Calu3 (cell line): Measurements from ENCODE around the gene TNNT2. TPM values are rescaled to one million over a fixed set of nuclear protein-coding genes. Genes with fewer than 3 reads are reported as not detected.

Experiments used
- BruUV-seq: library from RNA; stranded (reverse); fragments of 400-500 nt; replicated peaks from 2 replicates; lab custom pipeline; 2021; lab: Mats Ljungman, UMichigan
- CTCF ChIA-PET: fragments of 300-600 bp; sonication (Branson Sonifier 250); formaldehyde crosslinking; loops from one replicate; lab custom pipeline; 2022; ENCODE audit warnings: antibody characterized with exemption; lab: Charles Lee
- DNase-seq: peaks from one replicate; pipeline ENCODE4 v3.0.0; 2022
- H3K27ac Mint-ChIP-seq: one replicate; pipeline ENCODE4 v1.8.0; 2022; ENCODE audit warnings: mixed read lengths; ENCODE audit not compliant: unreplicated experiment
- H3K27me3 Mint-ChIP-seq: one replicate; pipeline ENCODE4 v1.8.0; 2022; ENCODE audit warnings: mixed read lengths; ENCODE audit not compliant: unreplicated experiment
- H3K36me3 Mint-ChIP-seq: one replicate; pipeline ENCODE4 v1.8.0; 2022; ENCODE audit warnings: mild to moderate bottlenecking, moderate library complexity, mixed read lengths; ENCODE audit not compliant: insufficient read depth, unreplicated experiment
- H3K4me1 Mint-ChIP-seq: one replicate; pipeline ENCODE4 v1.8.0; 2022; ENCODE audit warnings: mild to moderate bottlenecking, low read depth, mixed read lengths; ENCODE audit not compliant: unreplicated experiment
- H3K4me3 Mint-ChIP-seq: one replicate; pipeline ENCODE4 v1.8.0; 2022; ENCODE audit warnings: mild to moderate bottlenecking, low read depth, moderate library complexity, mixed read lengths; ENCODE audit not compliant: unreplicated experiment
- H3K9me3 Mint-ChIP-seq: one replicate; pipeline ENCODE4 v1.8.0; 2022; ENCODE audit warnings: low read depth, mixed read lengths; ENCODE audit not compliant: unreplicated experiment
- CTCF ChIP-seq: fragments of 200-600 bp; IDR thresholded peaks from one replicate; pipeline ENCODE4 v1.8.0; 2022; ENCODE audit warnings: antibody characterized with exemption; ENCODE audit not compliant: unreplicated experiment
- intact Hi-C: fragments of 100-400 bp; cut with micrococcal nuclease; formaldehyde crosslinking; loops from one replicate; pipeline ENCODE4 v1.10.0; 2022; ENCODE audit not compliant: unreplicated experiment
- total RNA-seq: library from RNA; stranded (reverse); gene quantifications from 2 replicates; pipeline ENCODE4 v1.2.3, GENCODE V29; 2022

Gene TNNT2
- total RNA-seq, 1 experiment from 2014 or later, result 1.4 TPM

GRCh38 chr1:201329286-201329685, 48.2 kb downstream of the TNNT2 start:
- no peak overlapping the region for H3K27ac Mint-ChIP-seq
- no peak for DNase-seq
- no peak overlapping the region for H3K4me3 Mint-ChIP-seq
- no peak for TF ChIP-seq CTCF
- CTCF ChIA-PET, result no interaction called here
- no TSS peak for BruUV-seq
- no peaks in the 10 kb centered on the region for H3K36me3 Mint-ChIP-seq
- peaks cover 71% of the 10 kb centered on the region for H3K27me3 Mint-ChIP-seq
- no peaks in the 10 kb centered on the region for H3K9me3 Mint-ChIP-seq
- no peaks in the 10 kb centered on the region for H3K4me1 Mint-ChIP-seq
- intact Hi-C loops, result no loop called here

DNA sequence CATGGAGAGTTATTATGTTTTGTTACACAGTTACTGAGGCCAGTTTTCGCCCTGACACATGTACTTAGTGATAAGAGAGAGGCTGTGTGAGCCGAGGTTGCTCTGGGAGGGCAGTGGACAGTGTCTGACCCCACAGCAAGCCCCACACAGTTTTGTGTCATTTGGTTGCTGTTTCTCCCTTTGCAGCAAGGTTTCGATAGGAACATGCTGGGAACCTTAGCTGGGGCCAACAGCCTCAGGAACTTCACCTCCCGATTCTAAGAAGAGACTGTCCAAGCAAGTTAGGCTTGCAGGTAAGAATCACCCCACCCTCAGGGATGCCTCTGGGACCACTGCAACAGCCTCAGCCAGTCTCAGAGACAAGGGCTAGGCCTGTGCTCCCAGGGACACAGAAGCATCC, 48.9 kb downstream of the TNNT2 start:
- Mint-ChIP-seq H3K27ac (no peak overlapping the region), H3K4me1 (no peaks in the 10 kb centered on the region), H3K27me3 (peaks cover 78% of the 10 kb centered on the region), H3K9me3 (no peaks in the 10 kb centered on the region), H3K4me3 (no peak overlapping the region), H3K36me3 (no peaks in the 10 kb centered on the region)
- intact Hi-C loops, result no loop called here
- BruUV-seq, result no TSS peak
- CTCF ChIA-PET, result no interaction called here
- TF ChIP-seq CTCF, result no peak
- DNase-seq, result no peak

DNA sequence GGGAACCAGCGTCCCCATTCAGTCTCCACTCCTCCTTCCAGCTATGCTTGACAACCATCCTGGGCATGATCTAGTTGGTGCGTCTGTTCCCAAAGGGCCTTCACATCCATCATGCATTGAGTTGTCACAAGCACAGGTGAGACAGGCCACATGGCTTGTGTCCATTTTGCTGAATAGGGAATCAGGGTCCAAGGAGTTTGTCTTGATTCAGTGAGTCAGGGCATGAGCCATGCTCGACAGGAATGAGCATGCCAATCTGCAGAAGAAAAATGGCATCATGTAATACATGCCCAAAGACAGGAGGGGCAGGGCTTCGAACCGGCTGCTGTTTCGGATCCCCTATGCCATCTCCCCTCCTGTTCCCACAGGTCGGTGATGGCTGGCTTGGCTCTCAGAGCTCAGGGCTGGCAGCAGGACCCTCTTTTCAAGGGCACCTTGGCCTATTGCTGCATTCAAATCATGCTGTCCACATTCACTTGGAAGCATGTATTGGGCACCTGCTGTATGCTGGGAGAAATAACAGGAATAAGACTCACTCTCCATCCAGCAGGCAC, 49.7 kb downstream of the TNNT2 start:
- no peak for DNase-seq
- intact Hi-C loops, result no loop called here
- Mint-ChIP-seq H3K27ac (no peak overlapping the region), H3K4me1 (no peaks in the 10 kb centered on the region), H3K9me3 (no peaks in the 10 kb centered on the region), H3K4me3 (no peak overlapping the region), H3K36me3 (no peaks in the 10 kb centered on the region), H3K27me3 (peaks cover 86% of the 10 kb centered on the region)
- BruUV-seq, result no TSS peak
- TF ChIP-seq CTCF, result no peak
- CTCF ChIA-PET, result no interaction called here

- BruUV-seq, result no TSS peak
- Mint-ChIP-seq H3K4me3 (no peak overlapping the region), H3K27ac (no peak overlapping the region), H3K36me3 (no peaks in the 10 kb centered on the region), H3K27me3 (peaks cover 82% of the 10 kb centered on the region), H3K9me3 (no peaks in the 10 kb centered on the region), H3K4me1 (no peaks in the 10 kb centered on the region)
- no peak for DNase-seq
- intact Hi-C loops, result no loop called here
- CTCF ChIA-PET, result interaction anchor here (1.5 kb wide), 1 partner anchor 27 kb away, joined by 3 read pairs; no protein-coding TSS in a partner anchor
- no peak for TF ChIP-seq CTCF
Measured at GRCh38 chr1:201326710-201327109, 50.8 kb downstream of the TNNT2 start.
